Fibroblast of skin of left biceps (primary cell): ENCODE data around the gene PHRF1.

Experiments
- DNase-seq, 2 experiments: peaks; one replicate each; pipeline ENCODE4 v3.0.0-alpha.2; 2013; ENCODE audit warnings: low read depth in 2 of 2

The PHRF1 gene

DNA sequence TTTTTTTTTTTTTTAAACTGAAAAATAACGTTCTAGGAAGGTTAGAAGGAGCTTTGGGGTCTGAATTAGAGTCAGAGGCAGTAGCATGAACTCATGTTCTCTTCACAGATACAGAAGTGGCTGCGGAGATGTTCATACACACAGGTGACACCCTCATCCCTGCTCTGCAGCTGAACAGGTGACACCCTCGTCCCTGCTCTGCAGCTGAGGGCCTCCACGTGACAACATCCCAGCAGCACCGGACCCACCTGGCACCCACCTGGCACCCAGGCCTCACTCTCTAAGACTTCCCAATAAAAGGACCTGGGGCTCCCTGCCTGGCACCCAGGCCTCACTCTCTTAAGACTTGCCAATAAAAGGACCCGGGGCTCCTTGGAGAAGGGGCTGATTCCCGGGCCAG, 80.6 kb downstream of the PHRF1 start:
- DNase-seq = no peak

DNA sequence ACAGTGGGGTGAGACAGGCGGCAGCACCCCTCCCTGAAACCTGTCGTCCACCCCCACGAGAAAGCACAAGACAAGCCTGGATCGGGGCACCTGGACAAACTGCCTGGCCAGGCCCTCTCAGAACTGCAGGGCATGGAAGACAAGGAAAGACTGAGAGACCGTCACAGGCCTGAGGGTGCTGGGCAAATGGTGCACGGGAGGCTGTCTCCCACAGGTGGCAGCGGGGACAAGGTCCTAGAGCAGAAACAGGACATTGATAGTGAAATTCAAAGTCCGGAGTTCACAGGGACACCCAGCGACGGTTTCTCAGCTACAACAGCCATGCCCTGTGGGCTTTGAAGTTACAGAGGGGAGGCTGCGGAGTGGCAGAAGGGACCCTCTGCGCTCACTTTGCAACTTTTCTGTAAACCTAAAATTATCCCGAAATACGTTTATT, 81.4 kb downstream of the PHRF1 start:
- no peak for DNase-seq

DNA sequence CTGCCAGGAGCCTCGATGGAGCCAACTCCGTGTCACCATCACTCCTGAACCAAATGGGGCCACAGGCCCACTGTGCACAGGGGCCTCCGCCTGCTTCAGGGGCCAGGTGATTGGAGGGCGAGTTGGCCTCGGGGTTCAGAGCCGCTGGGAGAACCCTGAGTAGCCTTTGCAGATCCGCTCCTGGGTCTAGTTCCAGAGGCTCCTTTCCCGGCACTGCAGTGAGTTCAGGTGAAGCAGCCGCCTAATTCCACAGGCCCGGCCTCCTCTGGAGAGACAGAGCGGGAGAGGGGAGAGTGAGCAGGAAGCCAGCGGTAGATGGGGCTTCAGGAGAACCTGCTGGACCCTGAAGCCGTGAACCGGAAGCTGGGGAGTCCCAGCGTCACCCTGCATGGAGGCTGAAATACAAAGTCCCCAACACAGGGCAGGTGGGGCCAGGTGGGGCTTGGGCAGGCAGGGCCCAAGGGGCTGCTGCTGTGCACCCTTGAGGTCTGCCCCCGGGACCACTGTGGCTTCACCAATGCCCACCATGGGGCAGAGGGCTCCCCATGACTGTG, 83.3 kb downstream of the PHRF1 start:
- DNase-seq = no peak

DNA sequence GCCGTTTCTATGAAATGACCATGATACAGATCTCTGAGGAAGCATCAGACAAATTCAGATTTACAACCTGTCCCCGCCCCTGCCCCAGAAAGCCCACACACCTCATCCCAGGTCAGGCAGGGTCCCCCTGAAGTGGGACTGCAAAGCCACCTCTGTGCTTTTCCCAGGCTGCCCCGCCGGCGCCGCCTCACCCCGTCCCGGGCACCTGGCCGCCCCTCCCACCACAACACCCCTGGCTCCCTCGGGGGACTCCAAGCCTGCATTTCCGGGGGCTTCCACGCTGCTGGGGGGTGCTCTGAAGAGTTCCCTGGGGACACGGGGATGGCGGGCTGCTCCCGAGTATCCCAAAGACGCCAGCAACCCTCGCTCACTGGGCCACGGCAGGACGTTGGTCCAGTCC, 84.0 kb downstream of the PHRF1 start:
- no peak for DNase-seq

DNA sequence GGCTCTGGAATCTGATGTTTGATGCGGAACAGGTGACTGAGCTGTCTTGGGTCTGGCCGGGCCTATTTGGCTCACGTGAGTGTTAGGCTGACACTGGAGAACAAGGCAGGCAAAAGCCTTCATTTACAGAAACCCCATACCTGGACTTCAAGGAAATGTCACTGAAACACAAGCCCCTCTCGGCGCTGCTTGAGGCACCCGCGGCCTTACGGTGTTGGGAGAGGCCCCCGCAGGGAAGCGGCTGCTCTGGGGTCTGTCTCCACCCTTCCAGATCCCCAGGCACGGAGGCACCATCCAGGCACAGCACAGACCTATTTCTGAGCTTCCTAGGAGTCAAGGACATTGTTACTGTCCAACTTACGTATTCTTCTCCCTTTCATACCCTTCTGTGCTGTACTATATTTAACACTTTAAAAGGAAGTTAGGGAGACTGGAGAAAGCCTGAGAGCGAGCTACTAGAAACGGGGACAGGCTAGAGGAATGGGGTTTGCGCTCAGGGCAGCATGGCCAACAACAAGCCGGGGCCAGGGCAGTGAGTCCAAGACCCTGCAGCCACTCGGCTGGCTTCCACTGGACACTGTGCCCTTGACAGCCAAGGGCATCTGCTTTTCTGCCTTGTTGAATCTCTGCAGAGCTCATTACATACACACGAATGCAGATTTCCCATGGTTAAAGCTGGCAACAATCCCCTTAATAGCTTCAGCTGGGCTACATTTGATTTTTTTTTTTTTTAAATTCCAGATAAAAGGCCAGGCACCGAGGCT, 84.6 kb downstream of the PHRF1 start:
- DNase-seq = no peak
